GM18520 (cell line): ENCODE results near the gene MYPN.
"Not testable (repeated sequence)": the region's sequence is repeated elsewhere in the genome, so short reads cannot be mapped to it uniquely, and the experiment has no call there.

ENCODE experiments used
- ATAC-seq: cut with Tn5 transposase; IDR thresholded peaks from one replicate; pipeline ENCODE4 v1.9.1; 2021; ENCODE audit not compliant: unreplicated experiment

Gene MYPN, protein sequence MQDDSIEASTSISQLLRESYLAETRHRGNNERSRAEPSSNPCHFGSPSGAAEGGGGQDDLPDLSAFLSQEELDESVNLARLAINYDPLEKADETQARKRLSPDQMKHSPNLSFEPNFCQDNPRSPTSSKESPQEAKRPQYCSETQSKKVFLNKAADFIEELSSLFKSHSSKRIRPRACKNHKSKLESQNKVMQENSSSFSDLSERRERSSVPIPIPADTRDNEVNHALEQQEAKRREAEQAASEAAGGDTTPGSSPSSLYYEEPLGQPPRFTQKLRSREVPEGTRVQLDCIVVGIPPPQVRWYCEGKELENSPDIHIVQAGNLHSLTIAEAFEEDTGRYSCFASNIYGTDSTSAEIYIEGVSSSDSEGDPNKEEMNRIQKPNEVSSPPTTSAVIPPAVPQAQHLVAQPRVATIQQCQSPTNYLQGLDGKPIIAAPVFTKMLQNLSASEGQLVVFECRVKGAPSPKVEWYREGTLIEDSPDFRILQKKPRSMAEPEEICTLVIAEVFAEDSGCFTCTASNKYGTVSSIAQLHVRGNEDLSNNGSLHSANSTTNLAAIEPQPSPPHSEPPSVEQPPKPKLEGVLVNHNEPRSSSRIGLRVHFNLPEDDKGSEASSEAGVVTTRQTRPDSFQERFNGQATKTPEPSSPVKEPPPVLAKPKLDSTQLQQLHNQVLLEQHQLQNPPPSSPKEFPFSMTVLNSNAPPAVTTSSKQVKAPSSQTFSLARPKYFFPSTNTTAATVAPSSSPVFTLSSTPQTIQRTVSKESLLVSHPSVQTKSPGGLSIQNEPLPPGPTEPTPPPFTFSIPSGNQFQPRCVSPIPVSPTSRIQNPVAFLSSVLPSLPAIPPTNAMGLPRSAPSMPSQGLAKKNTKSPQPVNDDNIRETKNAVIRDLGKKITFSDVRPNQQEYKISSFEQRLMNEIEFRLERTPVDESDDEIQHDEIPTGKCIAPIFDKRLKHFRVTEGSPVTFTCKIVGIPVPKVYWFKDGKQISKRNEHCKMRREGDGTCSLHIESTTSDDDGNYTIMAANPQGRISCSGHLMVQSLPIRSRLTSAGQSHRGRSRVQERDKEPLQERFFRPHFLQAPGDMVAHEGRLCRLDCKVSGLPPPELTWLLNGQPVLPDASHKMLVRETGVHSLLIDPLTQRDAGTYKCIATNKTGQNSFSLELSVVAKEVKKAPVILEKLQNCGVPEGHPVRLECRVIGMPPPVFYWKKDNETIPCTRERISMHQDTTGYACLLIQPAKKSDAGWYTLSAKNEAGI (N-terminal part only)

DNA sequence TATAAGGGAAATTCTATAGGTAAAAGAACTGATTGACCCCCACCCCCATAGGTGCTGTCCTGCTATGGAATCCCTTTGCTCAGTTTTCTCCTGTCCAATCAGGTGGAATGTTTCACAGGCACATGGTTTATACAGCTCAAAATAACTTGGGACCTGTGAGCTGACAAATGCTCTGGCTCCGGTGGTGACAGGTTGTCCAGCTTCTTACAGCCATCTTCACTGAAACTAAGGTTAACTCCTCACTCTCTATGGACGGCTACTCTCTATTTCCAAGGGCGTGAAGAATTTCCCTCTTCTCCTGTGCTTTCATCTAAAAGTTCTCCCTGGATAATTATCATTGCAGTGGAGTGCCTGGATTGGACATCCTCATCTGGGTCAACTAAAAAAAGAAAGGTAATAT is at the start of gene MYPN:
Gene MYPN, plus strand, starts transcription at position 158 of the 400 bp plus-strand sequence. CDS start 11,951 bp downstream, outside the sequence.
- ATAC-seq = no peak

DNA sequence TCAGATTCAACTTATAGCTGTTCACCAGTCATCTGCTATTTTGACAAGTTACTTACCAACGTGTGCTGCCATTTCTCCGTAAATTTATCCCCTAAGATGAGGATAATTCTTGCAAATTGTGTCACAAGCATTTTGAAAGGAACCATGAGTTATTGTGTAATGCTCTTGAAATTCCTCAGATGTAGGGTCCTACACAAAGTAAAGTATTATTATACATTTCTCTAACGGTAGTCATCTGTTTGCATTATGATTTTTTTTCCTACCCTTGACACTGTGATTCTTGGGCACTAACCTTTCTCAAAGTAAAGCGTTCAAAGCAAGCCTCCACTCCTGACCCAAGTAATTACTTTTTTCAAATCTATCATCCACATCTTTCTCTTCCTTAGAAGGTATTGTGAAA is 42.3 kb upstream of the MYPN start:
- no peak for ATAC-seq

DNA sequence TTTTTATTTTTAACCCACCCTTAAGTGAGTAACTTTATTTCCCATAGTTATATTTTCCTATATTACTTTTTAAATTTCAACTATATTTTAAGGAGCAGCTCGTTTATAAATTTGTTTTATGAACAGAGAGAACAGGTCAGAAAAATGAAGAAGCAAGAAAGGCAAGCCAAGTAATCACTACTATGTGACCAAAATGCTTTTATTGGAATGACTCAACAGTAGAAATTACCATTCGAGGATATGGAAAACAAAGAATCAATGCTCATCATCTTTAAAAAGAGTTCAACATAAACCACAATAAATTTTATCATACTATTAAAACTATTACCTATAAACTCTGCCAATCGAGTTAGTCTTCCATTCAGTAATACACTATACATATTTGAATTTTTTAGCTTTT is 41.8 kb upstream of the MYPN start:
- no peak for ATAC-seq

DNA sequence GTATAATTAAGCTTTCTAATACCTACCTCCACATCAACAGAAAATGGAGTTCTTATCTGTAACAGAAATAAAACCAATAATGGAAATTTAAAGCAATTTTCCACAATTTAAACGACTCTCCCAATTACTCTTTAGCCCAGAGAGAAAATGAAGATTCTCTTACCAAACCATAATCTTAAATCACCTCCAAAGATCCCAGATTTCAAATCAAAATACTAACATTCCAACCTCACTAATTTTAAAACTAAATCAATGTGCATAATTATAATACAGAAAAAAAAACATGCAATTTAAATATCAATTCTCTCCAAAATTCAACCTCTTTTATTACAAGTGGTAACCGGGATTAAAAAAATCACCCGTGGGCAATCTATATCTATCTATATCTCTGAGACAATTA is 35.7 kb upstream of the MYPN start:
- ATAC-seq = no peak

DNA sequence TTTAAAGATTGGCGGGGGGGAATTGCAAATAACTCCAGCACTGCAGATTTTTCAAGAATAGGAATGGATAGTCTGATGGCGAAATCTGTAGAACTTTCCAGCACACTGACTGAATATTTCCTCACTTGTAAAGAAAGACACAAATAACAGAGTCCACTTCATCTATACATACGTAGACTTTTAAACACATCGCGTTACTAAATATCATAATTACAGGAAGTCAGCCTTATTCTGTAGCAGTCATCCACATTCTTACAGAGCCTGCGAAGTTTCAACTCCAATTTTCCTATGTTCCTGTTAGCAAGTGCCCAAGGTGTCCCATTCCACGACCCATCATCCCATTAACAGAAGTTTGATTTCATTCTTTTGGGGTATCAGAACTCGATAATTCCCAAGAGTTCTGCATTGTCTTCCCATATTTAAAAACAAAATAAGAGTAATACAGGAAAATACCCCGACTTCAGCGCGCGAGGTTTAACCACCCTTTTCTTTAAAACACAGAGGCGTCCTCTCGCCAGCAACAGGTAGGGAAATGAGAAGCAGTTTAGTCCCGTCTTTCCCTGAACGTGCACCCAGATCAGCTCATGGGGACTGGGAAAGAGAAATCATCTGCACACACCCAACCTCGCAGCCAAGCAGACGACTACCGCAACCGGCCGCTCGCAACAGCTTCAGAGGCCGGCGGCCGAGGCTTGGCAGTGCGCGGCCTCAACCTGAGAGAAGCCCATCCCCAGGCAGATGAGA is 35.1 kb upstream of the MYPN start:
- ATAC-seq = no peak

DNA sequence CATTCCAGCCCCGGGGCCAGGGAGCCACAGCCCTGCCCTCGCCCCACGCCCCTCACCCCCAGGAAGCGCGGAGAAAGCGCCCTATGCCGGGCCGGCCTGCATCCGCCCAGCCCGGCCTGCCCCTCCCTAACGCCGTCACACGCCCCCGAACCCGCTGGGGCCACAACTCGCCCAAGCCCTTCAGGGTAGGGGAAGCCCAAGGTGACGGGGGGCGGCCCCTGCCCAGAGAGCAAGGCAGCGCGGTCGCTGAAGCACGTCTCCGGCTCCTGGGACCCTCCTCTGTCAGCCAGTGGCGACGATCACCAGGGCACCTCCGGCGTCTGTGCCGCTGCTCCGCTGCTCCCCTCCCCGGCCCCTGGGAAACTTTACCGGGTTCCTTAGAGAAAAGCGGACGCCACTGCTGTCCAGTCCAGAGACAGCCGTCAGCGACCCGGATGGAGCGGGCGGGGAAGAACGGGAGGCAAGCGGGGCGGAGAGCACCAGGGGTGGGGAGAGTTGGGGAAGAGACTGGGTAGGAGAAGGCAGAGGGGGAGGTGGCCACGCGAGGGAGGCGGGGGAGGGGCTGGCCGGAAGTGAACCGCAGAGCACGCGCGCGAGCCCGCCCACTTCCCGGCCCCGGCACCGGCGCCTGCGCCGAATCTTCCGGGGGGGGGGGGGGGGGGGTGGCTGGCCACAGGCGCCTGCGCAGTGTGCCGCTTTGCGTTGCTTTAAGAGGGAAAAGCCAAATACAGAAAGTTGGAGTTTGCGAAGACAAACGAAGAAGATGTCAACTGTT is 34.3 kb upstream of the MYPN start, which contains the start of gene HERC4:
Gene HERC4, minus strand, starts transcription at position 509 of the 775 bp plus-strand sequence. CDS start 2,175 bp downstream, outside the sequence.
- peak; percentile 76 for ATAC-seq

DNA sequence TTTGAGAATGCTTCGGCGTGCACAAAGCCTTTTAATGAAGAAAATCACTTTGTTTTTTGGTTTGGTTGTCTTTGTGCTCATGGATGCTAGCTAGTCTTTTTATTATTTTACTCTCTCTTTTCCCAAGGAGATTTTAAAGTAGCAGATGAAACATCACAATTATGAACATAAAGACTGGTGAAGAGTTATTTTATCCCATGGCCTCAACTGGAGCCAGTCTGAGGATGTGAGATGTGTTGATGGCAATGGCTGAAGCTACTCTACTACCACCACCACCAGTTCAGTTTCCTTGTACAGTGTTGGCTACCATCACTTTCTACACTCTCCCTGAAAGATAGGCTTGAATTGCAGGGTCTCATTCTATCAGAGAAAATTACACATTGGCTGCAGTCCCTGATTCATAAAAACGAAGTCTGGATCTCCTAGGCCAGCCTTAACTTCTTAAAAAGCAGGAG is 33.7 kb upstream of the MYPN start:
- no peak for ATAC-seq

DNA sequence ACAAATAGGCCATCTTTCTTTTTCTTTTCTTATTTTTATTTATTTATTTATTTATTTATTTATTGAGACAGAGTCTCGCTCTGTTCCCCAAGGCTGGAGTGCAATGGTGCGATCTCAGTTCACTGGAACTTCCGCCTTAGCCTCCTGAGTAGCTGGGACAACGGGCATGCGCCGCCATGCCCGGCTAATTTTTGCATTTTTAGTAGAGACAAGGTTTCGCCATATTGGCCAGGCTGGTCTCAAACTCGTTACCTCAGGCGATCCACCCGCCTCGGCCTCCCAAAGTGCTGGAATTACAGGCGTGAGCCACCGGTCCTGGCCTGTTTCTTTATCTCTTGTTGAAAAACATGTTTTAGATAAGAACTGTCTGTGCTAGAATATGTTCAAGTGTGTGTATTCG is 33.2 kb upstream of the MYPN start:
- ATAC-seq = not testable (repeated sequence)

DNA sequence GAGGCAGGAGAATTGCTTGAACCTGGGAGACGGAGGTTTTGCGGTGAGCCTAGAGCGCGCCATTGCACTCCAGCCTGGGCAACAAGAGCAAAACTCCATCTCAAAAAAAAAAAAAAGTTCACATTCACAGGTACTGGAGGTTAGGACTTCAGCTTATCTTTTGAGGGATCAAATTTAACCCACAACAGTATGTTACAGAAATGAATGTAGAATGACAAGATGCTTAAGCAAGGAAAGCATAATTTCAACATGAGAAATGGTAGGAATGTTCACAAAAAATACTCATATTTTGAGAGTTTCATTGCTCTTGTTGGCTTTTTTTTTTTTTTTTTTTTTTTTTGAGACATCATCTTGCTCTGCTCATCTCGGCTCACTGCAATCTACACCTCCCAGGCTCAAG is 32.3 kb upstream of the MYPN start:
- ATAC-seq = no peak

DNA sequence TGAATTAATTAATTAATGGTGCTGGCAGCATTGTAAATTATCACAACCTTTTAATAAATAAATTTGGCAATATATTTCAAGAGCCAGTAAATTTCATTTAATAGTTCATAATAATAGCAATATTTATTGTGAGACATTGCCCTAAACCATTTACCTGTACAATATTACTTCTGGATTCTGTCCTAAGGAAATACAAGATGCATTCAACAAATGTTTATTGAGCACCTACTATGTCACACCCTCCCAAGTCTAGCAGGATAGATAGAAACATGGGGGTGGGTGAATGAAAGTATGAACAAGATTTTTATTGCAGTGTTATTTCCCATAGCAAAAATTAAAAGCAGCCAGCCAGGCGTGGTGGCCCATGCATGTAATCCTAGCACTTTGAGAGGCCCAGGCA is 29.9 kb upstream of the MYPN start:
- no peak for ATAC-seq

DNA sequence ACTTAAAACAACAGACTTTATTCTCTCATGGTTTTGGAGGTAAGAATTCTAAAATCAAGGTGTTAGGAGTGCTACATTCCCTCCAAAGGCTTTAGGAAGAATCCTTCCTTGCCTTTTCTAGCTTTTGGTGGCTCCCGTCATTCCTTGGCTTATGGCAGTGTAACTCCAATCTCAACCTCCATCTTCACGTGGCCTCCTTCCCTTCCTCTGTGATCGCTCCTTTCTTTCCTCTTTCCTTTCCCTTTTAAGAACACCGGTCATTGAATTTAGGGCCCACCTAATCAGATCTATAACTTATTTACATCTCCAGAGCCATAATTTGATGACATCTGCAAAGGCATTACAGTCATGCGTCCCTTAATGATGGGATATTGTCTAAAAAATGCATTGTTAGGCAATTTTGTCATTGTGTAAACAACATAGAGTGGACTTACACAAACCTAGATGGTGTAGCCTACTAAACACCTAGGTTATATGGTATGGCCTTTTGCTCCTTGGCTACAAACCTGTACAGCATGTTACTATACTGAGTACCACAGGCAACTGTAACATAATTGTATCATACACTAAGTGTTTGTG is 28.3 kb upstream of the MYPN start:
- ATAC-seq = no peak

DNA sequence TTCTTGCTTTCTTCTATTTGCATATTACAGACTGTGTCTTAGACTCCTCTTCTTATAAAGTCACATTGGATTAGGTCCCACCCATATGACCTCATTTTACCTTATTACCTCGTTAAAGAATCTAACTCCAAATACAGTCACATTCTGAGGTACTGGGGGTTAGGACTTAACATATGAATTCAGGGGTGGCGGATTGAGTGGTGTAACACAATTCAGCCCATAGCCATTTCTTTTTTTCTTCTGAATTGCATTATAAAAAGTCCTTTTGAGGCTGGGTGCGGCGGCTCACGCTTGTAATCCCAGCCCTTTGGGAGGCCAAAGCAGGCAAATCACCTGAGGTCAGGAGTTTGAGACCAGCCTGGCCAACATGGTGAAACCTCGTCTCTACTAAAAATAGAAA is 27.4 kb upstream of the MYPN start:
- ATAC-seq = no peak

DNA sequence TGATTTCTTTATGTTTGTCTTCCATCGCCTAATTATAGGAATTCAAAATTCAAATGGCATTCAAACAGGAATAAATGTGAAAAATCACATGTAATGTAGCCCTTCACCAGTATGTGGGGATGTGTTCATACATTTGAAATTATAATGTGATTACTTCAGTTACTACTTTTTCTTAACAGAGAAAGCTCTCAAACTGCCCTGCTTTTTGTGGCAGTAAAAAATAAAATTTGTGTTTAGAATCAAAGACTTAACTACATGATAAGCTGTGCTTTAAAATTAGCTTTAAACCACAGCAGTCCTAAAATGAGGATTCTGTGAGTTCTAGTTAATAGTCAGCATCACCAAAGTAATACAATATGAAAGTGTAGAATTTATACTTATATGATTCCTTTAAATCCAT is 26.4 kb upstream of the MYPN start:
- no peak for ATAC-seq

DNA sequence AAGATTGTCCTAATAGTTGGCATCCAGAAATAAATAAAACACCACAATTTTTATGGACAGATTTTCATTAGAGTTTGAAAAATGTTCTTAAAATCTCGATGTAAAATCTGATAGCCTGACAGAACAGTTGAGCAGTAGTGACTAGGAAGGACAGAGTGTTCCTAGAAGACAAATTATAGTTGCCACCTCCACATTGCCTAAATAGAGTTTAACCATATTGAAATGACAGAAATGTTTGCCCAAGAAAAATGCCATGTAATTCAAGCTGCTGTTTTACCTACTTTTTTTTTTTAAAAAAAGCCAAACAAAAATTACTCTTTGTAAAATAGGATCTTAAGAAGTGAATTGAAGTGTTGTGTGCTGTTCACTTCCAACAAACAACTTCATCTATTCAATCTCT is 25.3 kb upstream of the MYPN start:
- ATAC-seq = no peak

DNA sequence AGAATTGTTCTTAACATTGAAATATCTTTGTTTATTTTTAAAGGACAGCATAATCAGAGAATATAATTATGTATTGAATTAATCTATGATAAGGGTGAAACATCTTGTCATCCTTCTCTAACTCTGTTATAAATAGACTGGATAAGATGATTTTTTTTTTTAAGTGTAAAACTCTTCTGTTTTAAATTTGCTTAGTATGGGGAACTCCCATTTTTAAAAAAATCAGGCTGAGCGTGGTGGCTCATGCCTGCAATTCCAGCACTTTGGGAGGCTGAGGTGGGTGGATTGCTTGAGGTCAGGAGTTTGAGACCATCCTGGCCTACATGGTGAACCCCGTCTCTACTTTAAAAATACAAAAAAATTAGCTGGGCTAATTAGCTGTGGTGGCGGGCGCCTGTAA is 24.8 kb upstream of the MYPN start:
- ATAC-seq = no peak

DNA sequence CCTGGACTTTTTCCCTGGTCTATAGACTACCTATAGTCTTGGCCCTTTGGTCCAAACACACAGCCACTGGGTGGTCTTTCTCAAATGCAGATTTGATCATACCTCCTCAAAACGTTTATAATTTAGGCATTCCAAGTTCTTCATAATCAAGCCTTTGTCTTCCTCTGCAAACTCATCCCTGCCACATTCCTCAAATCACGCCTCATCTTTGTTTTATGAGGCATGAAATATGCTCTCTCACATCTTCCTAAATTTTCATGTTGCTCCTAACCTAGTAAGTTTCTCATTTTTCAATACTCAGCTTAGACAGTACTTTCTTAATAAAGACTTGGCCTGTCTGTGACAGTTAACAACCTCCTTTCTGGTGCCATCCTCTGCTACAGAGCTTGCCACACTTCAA is 23.3 kb upstream of the MYPN start:
- no peak for ATAC-seq

DNA sequence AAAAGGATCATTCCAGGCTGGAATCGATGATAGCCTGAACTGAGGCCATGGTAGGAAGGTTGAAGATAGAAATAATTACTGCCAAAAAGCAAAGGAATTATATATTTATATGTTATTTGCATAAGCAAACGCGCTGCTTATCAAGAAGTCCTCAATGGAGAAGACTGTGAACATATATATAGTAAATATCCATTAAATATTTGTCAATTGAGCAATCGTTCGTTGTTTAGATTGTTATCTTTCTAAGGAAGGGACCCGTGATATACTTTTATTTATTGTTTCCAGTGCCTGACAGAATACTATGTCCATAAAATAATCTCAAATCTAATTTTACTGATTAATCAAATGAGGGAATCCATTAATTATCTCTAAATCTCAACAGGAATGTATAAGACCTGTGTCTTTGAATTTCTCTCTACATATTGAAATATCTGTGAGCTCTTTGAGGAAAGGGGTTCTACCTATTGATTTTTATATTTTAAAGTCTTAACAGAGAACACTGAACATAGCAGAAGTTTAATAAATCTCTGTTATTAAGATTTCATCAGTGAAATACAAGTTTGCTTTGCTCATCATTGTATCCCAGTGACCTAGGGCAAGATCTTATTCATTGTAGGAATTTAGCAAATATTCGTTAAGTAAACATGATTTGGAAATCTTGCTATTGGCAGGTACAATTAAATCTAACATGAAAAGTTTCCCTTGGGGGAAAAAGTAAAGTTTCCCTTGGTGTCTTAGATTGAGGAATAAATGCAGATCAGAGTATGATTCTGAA is 22.2 kb upstream of the MYPN start:
- ATAC-seq = no peak

DNA sequence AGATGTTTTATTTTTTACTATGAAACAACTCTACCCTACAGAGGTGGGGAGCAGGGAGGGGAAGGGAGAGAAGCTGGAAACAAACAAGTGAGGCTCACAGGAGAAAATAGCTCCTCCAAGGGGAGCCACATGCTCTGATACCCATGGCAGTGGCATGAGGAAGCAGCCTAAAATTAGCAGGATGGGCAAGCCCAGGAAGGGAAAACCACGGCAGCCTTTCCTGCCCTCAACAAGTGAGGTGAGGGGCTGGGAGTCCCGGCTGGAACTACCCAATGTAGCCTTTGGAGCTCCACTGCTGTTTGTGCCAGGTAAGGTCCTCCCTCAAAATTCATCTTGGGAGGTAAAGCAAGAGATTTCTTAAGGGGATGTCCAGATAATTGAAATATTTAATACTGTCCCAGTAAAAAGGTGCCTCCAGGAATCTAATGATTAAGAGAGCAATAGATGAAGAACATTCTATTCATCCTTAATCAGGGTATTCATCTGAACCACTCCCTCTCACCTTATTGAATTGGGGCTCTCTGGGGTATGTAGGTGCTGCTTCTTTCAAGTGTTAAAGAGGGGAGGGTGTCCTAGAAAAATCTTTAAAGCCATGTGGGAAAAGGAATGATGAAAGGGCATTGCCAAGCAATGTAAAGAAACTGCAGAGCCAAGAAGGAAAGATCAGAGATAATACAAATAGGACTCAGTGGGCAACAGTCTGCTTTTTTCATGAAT is 21.4 kb upstream of the MYPN start:
- no peak for ATAC-seq
